Measurements from ENCODE around the gene VCP.

GRCh38 chr9:35116898-35117551 lies 44.6 kb upstream of the VCP start:
- TF ChIP-seq EP300 (IDR thresholded peaks at IDR 0.05): no peak
- TF ChIP-seq CTCF (IDR thresholded peaks at IDR 0.05): peak; percentile 94 to 97 (median 96)

Measured in esophagus muscularis mucosa (tissue), 3 donors.